Smooth muscle cell (in vitro differentiated cells): ENCODE results near the gene HIVEP2. TPM values are rescaled to one million over a fixed set of nuclear protein-coding genes. Genes with fewer than 3 reads are reported as not detected.

Experiments
- DNase-seq: peaks from one replicate; lab custom pipeline; 2025; ENCODE audit not compliant: unreplicated experiment; lab: John Stamatoyannopoulos, UW
- H2AFZ ChIP-seq: fragments of 200-600 bp; sonication (generic); 2 replicates; pipeline ENCODE4 v1.6.0; 2016; ENCODE audit warnings: antibody characterized with exemption, low read depth, mild to moderate bottlenecking
- H3F3A ChIP-seq: fragments of 200-600 bp; sonication (generic); 2 replicates; pipeline ENCODE4 v1.6.0; 2017; ENCODE audit warnings: antibody characterized with exemption, low read depth
- H3K27ac ChIP-seq: fragments of 200-600 bp; sonication (generic); 2 replicates; pipeline ENCODE4 v1.5.1; 2016; ENCODE audit warnings: low read depth, mild to moderate bottlenecking
- H3K27me3 ChIP-seq: fragments of 200-600 bp; sonication (generic); 2 replicates; pipeline ENCODE4 v1.6.1; 2016; ENCODE audit warnings: low read depth, mild to moderate bottlenecking
- H3K36me3 ChIP-seq: fragments of 200-600 bp; sonication (generic); 2 replicates; pipeline ENCODE4 v1.5.1; 2016; ENCODE audit warnings: low read depth
- H3K4me1 ChIP-seq: fragments of 200-600 bp; sonication (generic); 2 replicates; pipeline ENCODE4 v1.5.1; 2016; ENCODE audit warnings: low read depth
- H3K4me2 ChIP-seq: fragments of 200-600 bp; sonication (generic); 2 replicates; pipeline ENCODE4 v1.6.0; 2016; ENCODE audit warnings: mild to moderate bottlenecking
- H3K4me3 ChIP-seq: fragments of 200-600 bp; sonication (generic); 2 replicates; pipeline ENCODE4 v1.5.1; 2016; ENCODE audit warnings: mild to moderate bottlenecking
- H3K79me2 ChIP-seq: fragments of 200-600 bp; sonication (generic); 2 replicates; pipeline ENCODE4 v1.6.0; 2016; ENCODE audit warnings: low read depth, mild to moderate bottlenecking
- H3K9ac ChIP-seq: fragments of 200-600 bp; sonication (generic); 2 replicates; pipeline ENCODE4 v1.6.0; 2016; ENCODE audit warnings: low read depth
- H3K9me3 ChIP-seq: fragments of 200-600 bp; sonication (generic); replicated peaks from 2 replicates; pipeline ENCODE4 v1.5.1; 2016; ENCODE audit warnings: low read depth
- H4K20me1 ChIP-seq: fragments of 200-600 bp; sonication (generic); 2 replicates; pipeline ENCODE4 v1.6.0; 2016; ENCODE audit warnings: low read depth
- CTCF ChIP-seq: fragments of 200-600 bp; sonication (generic); IDR thresholded peaks from 2 replicates; pipeline ENCODE4 v1.5.1; 2017; ENCODE audit warnings: borderline replicate concordance, mild to moderate bottlenecking, antibody characterized with exemption; ENCODE audit not compliant: insufficient read depth, poor library complexity, severe bottlenecking
- WGBS: methylation state at CpG from one replicate; pipeline ENCODE4 v1.1.7; 2016; ENCODE audit warnings: low lambda C conversion rate; 5-methylcytosine and 5-hydroxymethylcytosine counted together
- polyA plus RNA-seq: library from polyadenylated mRNA; unstranded; fragments of >200 nt; fragmentation: Nextera tagmentation; extraction: Ambion mirVana; gene quantifications from 2 replicates; pipeline ENCODE4 v1.2.1, GENCODE V29; 2016
- total RNA-seq: library from RNA; depleted of rRNA; stranded (reverse); fragments of >200 nt; gene quantifications from 2 replicates; pipeline ENCODE4 v1.2.3, GENCODE V29; 2014

HIVEP2 gene
- total and polyA plus RNA-seq, 2 experiments from 2014 or later = 3.2 to 12.5 TPM

DNA sequence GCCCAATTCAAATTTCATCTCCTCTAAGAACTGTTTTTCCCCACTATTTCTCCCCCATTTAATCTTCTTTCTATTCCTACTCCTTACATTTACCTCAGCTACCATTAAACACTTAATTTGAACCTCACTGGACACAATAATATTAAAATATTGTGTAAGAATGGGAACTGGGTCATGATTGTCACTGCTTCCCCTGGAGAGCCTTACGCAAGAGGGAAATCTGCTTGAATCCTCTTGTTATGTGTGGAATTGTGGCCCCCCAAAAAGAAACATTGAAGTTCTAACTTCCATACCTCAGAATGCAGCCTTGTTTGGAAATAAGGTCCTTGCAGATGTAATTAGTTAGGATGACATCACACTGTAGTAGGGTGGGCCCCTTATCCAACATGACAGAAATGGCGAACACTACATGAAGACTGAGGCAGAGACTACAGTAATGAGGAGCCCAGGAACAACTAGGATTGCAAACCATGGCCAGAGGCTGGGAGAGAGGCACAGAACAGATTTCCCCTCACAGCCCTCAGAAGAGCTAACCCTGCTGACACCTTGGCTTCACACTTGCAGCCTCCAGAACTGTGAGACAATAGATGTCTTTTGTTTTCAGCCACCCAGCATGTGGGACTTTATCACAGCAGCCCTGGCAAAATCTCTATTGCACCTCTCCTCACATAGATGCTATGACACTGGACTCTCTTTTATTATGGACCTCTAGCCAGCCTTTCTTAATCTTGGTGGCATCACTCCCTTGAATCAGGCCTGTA is 29.9 kb downstream of the HIVEP2 start:
- H3K79me2 ChIP-seq = peaks cover 35% of the 10 kb centered on the region
- 98% methylated on average over 2 of the region's 2 CpGs for WGBS

GRCh38 chr6:142914369-142914768 is 30.6 kb downstream of the HIVEP2 start:
- Histone ChIP-seq H3K27ac (no peak overlapping the region), H3K36me3 (no peaks in the 10 kb centered on the region), H3K79me2 (peaks cover 38% of the 10 kb centered on the region), H3F3A (no peaks in the 10 kb centered on the region), H3K9me3 (no peaks in the 10 kb centered on the region), H3K4me2 (no peak overlapping the region), H3K4me3 (no peak overlapping the region), H3K9ac (no peak overlapping the region), H4K20me1 (peaks cover 24% of the 10 kb centered on the region), H2AFZ (no peak overlapping the region), H3K4me1 (no peaks in the 10 kb centered on the region), H3K27me3 (no peaks in the 10 kb centered on the region)
- TF ChIP-seq CTCF = no peak
- DNase-seq = no peak
- 98% methylated on average over 2 of the region's 2 CpGs for WGBS

More for the DNA sequence above, 29.9 kb downstream of the HIVEP2 start:
- Histone ChIP-seq H3F3A (no peaks in the 10 kb centered on the region), H4K20me1 (peaks cover 29% of the 10 kb centered on the region), H3K27me3 (no peaks in the 10 kb centered on the region), H3K9ac (no peak overlapping the region), H3K4me1 (no peaks in the 10 kb centered on the region), H3K27ac (no peak overlapping the region), H2AFZ (no peak overlapping the region), H3K36me3 (no peaks in the 10 kb centered on the region), H3K4me3 (no peak overlapping the region), H3K4me2 (no peak overlapping the region), H3K9me3 (no peaks in the 10 kb centered on the region)
- no peak for TF ChIP-seq CTCF
- no peak for DNase-seq

- no peaks in the 10 kb centered on the region for H3F3A ChIP-seq
- no peaks in the 10 kb centered on the region for H3K27me3 ChIP-seq
- H4K20me1 ChIP-seq = peaks cover 21% of the 10 kb centered on the region
- H3K79me2 ChIP-seq = peaks cover 32% of the 10 kb centered on the region
- H3K4me3 ChIP-seq = no peak overlapping the region
- H3K4me2 ChIP-seq = no peak overlapping the region
- WGBS = 94% methylated on average over 10 of the region's 10 CpGs
- DNase-seq = no peak
- no peak for TF ChIP-seq CTCF
- H3K36me3 ChIP-seq = no peaks in the 10 kb centered on the region
- H3K27ac ChIP-seq = no peak overlapping the region
- H3K9ac ChIP-seq = no peak overlapping the region
- no peak overlapping the region for H2AFZ ChIP-seq
- no peaks in the 10 kb centered on the region for H3K4me1 ChIP-seq
- H3K9me3 ChIP-seq = no peaks in the 10 kb centered on the region
These were observed 31.4 kb downstream of the HIVEP2 start for GRCh38 chr6:142913511-142914047.
